ENCODE data around the gene KCNH4.
"Not testable (repeated sequence)": the region's sequence is repeated elsewhere in the genome, so short reads cannot be mapped to it uniquely, and the experiment has no call there.

Gene KCNH4

DNA sequence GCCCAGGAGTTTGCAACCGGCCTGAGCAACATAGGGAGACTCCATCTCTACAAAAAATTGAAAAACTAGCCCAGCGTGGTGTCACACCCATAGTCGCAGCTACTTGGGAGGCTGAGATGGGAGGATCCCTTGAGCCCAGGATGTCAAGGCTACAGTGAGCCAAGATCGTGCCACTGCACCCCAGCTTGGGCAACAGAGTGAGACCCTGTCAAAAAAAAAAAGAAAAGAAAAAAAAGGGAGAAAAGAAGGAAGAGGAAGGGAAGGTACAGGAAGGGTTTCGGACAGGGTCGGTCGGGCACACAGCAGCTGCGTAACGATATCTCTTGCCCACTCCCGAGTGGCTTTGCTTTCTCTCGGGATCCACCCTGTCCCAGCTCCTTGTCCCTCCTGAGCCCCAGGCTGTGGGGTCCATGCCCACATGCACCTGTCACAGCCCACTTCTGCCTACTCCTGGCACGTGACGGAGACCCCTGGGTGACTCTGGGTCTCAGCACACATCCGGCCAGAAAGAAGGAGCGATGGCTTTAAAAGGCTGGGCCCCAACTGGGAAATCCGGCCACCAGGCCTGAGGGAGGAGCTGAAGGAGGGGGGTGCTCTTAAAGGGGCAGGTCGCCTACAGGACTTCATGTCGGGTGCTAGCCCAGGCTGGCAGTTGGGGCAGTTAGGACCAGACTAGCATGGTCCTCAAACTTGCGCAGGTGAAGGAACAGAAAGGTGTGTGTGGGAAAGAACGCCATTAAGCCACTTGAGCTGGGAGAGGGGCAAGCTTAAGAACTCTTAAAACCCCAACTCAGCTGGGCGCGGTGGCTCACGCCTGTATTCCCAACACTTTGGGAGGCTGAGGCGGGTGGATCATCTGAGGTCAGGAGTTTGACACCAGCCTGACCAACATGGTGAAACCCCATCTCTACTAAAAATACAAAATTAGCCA is 13.3 kb upstream of the KCNH4 start, which contains the start of gene GHDC:
Gene GHDC (minus strand): TSS at position 526 of the 931 bp plus-strand sequence. CDS start 913 bp downstream, outside the sequence.
- peak; percentile 79 to 81 for DNase-seq

DNA sequence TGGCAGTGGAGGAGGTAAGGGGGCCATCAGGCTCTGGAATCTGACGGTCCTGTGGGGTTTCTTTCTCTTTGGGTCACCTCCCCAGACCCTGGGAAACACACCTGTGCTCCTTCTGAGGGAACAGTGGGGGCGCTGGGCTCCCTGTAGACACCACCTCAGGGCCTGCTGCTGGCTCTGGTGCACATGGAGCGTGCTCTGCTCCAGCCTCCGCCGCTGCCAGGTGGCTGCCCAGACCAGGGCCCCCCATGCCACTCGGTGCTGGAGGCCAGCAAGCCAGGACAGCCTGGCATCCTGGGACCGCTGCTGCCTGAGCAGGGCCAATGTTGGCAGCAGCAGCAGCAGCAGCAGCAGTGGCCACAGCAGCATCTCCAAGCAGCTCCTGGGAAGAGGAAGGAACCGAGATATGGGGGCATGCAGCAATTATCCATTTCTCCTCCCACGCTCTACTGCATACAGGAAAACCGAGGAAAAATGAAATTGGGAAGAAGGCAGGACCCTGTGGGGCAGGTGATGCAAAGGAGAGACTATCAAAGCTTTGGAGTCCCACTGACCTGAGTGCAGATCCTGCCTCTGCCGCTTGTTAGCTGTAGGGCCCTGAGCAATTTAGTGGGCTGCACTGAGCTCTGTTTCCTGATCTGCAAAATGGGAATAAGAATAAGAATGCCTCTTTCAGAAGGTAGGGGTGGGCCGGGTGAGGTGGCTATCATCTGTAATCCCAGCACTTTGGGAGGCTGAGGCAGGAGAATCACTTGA is 12.4 kb upstream of the KCNH4 start:
- DNase-seq: no peak

DNA sequence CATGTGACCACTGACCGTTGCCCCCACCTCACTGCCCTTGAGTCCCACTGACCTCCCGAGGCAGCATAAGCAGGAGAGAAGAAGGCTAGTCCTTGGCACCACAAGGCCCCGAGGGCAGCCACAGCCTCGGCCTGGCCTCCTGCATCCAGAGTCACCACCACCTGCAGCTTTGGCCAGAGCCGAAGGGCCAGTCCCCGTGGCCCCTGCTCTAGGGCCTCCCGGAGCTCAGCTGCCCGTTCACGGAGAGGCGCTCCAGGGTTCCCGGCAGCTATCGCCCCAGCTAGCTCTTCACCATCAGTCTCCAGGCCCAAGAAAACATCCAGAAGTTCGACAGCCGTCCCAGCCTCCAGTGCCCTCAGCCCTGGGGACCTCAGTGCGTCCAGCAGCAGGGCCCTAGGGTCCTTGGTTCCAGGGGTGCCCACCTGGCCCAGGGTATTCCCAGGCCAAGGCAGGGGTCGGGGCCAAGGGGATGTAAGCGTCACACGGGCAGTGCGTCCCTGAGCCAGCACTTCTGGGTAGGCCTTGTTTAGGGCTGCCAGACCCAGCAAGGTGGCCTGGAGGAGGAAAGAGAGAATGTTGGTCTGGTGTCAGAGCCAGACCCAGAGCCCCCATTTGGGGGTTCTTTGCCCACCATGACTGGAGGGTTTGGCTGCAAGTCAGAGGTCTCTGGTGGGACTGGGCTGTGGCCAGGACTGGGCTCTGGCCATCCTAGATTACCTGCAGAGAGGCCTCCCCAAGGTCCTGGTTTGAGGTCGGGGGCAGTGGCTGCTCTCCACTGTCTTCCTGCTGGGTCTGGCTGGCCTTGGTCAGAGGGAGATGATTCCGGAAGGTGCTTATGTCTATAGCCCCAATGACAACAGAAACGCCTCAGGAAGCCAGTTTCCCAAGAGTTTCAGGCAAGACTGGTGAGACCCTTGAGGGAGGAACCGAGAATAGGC is 11.5 kb upstream of the KCNH4 start:
- DNase-seq: no peak

DNA sequence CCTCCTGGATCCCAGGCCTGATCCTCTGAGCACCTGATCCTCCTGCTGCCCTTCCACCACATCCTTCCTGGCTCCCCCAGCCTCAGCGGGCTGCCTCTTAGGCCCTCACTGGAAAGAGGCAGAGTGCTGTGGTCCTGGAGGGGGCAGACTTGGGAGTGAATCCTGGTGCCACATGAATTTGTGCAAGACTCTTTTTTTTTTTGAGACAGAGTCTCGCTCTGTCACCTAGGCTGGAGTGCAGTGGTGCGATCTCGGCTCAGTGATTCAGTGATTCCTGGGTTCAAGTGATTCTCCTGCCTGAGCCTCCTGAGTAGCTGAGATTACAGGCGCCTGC is 10.3 kb upstream of the KCNH4 start:
- DNase-seq: no peak

DNA sequence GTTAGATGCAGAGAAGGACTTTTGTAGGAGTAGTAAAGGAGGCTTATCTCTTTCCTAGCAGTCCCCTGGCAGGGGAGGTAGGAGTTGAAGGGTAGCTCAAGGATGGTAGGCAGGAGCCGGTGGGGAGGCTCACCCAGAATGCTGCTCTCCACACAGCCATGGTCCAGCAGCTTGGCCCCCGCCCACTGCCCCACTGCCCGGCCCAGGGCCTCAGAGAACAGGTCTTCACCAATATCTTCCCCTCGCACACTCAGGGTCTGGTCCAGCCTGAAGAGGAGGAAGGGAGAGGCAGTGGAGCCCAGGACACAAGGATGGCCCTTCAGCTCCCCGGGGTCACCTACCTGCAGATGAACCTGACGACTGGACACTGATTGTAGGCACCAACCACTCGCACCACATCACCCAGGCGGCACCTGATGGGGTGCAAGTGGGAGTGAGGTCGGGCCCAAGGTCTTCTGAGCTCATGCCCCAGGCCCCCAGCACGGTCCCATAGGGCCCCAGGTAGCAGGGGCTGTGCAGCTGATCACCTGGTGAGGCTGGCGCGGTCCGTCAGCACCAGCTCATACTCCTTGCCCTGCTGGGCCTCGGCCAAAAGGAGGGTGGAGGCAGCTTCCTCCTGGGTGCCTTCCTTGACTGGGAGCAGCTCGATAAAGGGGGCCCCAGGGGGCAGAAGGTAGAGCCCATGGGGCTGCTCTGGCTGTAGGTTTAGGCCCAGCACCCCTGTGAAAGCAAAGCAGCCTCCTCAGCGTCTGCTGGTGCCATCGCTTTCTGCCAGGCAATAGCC is 9.7 kb upstream of the KCNH4 start:
- DNase-seq: no peak

DNA sequence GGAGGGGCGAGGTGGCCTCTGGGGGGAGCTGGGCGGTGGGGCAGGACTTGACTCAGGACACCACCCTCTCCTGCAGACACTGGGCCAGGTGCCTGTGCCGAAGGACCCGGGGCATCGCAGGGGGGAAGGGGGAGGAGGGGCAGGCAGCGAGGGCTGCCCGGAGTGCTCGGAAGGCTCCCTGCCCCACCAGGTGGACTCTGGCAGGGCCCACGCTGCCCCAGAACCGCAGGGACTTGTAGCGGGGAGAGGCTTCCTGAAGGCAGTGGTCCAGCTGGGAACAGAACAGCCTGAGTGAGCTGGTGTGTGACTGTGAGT is 8.7 kb upstream of the KCNH4 start:
- DNase-seq: no peak

DNA sequence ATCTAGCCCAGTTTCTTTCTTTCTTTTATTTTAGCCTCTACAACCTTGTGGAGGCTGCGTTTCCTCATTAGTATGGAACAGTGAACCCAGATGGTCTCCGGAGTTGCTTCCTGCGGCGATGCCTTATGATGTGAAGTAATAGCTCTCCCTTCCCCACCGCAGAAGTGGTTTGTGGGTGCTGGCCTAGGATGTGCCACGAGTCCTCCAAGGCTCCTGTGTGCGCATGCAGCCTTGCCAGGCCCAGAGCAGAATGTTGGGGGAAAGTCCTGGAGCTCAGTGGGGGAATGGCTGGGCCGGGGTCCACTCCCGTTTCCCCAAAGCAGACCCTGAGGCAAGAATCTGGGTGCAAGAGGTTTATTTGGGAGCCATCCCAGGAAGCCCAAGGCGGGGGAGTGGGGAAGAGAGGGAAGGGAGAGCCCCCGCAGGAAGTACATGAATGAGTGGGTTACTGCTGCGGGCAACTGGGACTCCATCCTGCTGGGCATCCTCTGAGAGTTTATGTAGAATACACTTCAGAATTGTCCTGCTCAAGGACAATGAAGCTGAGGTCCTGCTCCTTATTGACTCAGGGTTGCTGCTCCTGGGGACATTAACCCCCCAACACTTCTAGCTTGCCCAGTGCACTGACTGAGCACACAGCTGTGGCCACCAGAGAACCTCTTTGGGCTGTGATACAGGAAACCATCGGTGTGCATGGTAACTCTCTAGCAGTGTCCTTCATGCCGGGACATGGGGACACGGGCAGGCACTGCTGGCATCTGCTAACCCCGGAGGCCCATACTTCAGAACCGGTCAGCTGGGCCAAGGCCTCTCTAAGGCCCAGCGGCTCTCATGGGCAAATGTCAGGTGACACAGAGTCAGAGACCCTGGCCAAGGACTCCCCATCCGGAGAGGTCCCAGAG is 8.1 kb upstream of the KCNH4 start:
- no peak for DNase-seq

DNA sequence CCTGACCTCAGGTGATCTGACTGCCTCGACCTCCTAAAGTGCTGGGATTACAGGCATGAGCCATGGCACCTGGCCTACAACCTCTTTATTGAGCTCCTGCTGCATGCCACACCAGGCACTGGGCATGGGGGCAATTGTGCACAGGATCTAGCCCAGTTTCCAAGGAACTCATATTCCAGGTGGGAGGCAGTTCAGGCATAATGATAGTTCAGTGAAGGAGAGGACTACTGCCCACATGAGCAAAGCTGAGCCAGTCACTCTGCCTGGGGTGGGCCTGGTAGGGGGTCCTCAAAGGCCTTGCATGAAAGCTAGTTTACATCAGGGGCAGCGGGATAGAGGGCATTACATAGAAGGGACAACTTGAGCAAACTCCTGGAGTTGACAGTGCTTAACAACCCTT is 6.9 kb upstream of the KCNH4 start:
- no peak for DNase-seq

DNA sequence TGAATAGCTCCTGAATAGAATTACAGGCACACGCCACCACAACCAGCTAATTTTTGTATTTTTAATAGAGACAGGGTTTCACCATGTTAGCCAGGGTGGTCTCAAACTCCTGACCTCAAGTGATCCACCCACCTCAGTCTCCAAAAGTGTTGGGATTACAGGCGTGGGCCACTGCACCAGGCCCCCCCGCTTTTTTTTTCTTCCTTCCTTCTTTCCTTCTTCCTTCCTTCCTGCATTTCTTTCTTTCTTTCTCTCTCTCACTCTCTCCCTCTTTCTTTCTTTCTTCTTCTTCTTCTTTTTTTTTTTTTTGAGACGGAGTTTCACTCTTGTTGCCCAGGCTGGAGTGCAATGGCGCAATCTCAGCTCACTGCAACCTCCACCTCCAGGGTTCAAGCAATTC is 5.2 kb upstream of the KCNH4 start:
- not testable (repeated sequence) for DNase-seq

DNA sequence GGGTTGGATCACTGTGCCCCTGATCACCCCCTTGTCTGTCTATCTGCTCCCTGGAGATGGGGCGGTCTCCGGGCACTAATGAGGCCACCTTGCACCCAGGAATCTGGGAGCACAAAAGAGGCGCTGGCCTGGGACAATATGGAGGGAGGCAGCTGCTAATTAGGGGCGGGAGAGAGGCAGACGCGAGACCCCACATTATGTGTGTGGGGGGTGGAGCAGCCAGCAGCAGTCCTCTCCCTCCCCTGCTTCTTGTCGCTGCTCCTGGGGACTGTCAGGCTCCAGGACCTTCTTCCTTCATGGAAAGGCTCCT is 4.6 kb upstream of the KCNH4 start:
- no peak for DNase-seq

DNA sequence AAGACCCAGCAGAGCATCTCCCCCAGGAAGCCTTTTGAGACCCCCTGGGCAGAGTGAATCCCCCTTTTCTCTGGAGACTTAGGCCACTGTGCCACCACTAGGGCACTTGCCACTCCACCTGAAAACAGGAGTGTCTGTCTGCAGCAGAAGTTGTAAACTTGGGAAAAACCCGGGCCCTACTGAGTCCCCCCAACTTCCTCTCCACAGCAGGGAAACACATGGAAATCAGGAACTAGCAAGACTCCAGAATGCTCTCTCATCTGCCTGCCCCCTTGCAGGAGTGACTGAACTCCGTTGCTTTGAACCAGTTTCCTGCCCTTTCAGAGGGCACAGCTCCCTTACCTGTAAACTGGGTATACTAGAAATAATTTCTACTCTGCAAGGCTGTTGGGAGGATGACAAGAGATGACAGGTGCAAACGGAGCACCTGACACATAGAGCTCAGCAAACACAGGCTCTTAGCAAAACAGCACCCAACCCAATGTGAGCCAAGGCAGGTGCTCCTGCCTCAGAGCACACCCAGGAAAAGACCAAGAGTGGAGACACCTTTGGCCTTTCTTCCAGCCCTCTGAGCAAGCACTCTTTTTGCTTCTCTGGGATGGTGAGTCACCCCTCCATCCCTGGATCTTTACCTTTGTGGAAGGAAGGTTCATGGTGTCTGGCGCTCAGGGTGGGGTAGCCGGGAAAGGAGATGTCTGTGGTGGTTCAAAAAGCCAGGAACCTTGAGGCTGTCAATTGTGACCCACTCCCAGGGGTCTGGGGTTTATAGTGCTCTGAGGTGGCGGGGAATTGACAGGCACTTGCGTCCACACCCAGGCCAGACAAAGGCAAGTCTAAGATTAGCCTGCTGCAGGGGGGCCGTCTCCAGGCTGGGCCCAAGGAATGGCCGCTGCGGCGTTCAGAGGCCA is 4.0 kb upstream of the KCNH4 start, which contains the start of gene HCRT:
Gene HCRT (minus strand): TSS at position 740 of the 908 bp plus-strand sequence. CDS start 87 bp downstream, at position 653.
- no peak for DNase-seq

DNA sequence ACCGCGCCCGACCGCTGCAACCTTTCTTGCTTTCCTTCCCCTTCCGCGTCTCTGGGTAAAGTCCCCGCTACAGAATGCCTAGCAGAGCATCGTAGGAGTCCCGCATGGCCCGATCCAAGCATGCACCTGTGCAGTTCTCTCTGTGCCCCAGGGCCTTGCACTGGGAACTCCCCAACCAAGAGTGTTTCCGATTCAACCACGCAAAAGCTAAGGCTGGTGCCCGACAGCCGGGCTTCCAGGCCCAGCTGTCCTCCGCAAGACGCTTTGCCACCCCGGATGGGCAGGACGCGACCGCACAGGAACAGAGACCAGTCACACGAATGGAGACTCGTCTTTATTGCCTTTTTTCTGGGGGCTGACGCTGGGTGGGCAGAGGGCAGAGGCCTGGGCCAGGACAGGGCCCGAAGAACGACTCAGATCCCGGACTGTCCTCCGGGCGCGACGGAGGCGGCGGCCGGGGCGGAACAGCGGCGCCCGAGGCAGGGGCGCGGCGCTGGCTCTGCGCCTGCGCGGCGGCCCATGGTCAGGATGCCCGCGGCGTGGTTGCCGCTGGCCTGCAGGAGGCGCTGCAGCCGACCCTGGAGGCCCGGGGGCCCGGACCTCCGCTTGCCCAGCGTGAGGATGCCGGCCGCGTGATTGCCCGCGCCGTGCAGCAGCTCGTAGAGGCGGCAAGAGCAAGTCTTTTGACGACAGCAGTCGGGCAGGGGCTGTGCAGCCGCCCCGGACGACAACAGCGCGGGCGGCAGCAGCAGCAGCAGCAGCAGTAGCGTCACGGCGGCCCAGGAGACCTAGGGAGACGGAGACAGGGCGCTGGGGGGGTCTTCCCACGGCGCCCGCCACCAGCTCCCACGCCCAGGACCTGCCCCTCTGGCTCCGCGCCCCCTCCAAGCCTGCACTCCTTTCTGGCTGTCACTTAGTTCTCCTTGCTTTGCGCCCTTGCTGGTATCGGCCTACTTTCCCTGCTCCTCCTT is 3.1 kb upstream of the KCNH4 start:
- peak; percentile 79 to 87 for DNase-seq

DNA sequence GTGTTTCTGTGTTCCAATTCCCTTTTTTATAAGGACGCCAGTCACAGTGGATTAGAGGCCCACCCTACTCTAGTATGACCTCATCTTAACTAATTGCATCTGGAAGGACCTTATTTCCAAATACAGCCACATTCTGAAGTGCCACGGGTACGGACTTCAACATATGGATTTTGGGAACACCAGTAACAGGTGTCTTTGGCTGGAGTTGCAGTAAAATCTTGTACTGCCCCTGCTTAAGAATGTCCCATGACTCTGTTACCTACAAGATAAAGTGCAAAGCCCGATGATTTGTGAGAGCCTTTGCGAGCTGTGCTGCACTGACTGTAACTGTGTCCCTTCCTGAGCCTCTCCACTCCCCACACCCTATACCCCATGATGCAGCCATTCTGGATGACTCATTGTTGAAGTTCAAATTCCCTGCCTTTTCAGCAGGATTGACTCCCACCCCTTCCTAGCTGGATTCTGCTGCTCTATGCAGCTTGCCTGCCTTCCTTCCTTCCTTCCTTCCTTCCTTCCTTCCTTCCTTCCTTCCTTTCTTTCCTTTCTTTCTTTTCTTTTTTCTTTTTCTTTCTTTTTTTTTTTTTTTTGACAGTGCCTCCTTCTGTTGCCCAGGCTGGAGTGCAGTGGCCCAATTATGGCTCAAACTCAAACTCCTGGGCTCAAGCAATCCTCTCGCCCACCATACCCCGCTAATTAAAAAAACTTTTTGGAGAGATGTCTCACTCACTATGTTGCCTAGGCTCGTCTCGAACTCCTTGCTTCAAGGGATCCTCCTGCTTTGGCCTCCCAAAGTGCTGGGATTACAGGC is 2.2 kb upstream of the KCNH4 start:
- DNase-seq: no peak

DNA sequence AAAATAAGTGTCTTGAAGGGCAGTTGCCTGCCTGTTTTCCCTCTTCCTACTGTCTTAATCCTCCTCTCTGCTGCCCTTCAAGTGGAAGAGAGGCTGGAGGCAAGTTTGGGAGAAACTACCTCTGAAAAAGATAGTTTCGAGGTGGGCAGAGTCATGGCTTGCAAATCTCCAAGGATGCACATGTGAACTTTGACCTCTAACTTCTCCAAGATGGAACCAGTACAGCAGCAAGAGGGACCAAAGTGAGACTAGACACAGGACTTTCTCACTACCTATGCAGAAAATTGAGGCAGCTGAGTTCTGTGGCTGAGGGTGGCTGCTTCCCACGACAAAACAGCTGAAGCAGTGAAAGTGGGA is 887 bp upstream of the KCNH4 start:
- no peak for DNase-seq

DNA sequence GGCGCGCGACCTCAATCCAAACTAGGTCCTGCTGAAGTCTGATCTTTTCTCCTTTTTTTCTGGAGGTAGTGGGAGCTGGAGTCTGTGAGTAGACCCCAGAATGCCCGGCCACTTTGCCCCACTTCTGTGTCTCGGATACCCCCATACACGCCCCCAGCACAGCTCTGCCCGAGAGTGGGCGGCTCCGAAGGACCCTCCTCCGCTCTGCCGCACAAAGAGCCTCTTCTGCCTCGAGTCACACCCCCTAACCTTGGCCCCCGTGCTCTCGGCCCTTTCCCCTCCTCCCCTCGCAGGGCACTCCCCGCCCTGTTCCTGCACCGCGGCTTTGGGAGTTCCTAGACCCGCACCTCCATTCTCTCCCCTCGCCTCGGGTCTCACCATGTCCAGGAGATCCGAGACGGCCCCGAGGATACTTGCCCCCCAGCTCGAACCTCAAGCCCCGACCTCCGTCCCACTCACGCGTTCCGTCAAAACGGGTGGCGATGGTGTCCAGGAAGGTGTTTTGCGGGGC is 476 bp downstream of the KCNH4 start:
- DNase-seq: no peak

DNA sequence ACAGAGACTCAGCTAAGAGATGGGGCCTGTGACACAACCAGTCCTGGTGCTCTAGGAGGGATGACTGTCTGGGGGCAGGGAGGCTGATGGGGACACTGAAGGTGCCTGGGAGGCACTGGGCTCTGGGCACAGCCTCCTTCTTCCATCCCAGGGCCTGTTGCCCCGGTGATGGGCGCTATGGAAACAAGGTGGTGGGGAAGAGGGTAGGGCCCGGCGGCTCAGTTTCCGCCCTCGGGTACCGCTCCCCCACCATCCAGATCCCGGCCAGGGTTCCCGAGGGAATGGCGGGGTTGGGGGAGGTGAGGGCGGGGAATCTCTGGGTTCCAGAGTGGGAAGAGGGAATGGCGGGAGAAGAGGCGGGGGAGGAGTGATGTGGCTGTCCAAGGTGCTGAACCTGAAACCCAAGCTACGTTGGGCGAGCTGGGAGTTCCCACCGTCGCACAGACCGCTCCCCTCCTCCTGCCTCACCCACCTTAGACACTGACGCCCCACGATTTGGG is 981 bp downstream of the KCNH4 start:
- peak; percentile 36 to 38 for DNase-seq

DNA sequence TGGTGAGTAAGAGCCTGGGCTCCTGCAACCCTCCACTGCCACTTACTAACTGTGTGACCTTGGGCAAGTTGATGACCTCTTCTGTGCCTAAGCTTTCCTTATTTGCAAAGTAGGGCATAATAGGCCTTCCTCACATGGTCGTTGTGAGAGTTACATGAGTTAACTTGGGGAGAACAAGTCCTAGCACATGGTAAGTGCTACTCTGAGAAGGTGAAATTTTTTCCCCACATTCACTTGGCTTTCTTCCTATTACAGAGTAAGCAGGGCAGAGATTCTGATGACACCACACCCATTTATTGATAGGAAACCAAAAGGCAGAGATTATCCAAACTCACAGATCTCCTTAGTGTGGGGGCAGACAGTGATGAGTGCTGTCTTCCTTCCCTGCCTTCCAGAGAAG is 1.6 kb downstream of the KCNH4 start:
- no peak for DNase-seq

DNA sequence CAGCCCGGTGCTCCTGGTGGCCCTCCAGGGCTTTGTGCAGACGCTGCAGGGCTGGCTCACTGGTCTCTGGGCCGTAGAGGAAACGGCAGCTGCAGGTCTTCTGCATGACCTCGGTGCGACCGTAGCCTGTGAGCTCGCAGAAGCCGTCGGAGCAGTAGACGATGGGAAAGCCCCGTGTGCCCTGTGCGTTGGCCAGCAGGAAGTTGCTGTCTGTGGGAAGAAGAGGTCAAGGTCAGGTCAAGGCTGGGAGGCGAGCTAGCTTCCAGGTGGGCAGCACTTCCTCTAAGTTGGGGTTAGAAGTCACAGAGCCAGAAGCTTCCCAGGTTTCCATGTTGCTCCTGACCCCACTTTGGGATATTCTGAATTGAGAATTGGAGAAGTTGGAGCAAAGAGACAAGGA is 2.1 kb downstream of the KCNH4 start:
- DNase-seq: peak in 1 of 2 donors; percentile 21
